ENCODE results near the gene MAGEB3.
A peak's percentile ranks its signal among the peaks of the same experiment; 100 is the strongest.
"Not testable (repeated sequence)": the region's sequence is repeated elsewhere in the genome, so short reads cannot be mapped to it uniquely, and the experiment has no call there.

The MAGEB3 gene

GRCh38 chrX:30230395-30230794 is at the start of gene MAGEB3:
Gene MAGEB3 (plus strand): TSS chrX:30230657. CDS start chrX:30235925, 5,268 bp downstream.
- DNase-seq (ENCODE audit: low read depth, low spot score): no peak

- no peak for DNase-seq (ENCODE audit: low read depth, low spot score)
These were observed 49.1 kb upstream of the MAGEB3 start for GRCh38 chrX:30181353-30181752.

- DNase-seq (ENCODE audit: low read depth, low spot score): no peak
These were observed 46.9 kb upstream of the MAGEB3 start for GRCh38 chrX:30183554-30183953.

GRCh38 chrX:30190426-30190825 is 40.0 kb upstream of the MAGEB3 start:
- no peak for DNase-seq (ENCODE audit: low read depth, low spot score)

GRCh38 chrX:30193910-30194309 is 36.5 kb upstream of the MAGEB3 start:
- DNase-seq (ENCODE audit: low read depth, low spot score): not testable (repeated sequence)

- DNase-seq (ENCODE audit: low read depth, low spot score): no peak
These were observed 34.1 kb upstream of the MAGEB3 start for GRCh38 chrX:30196322-30196721.

- DNase-seq (ENCODE audit: low read depth, low spot score): no peak
These were observed 18.3 kb upstream of the MAGEB3 start for GRCh38 chrX:30212172-30212571.

GRCh38 chrX:30215357-30215843 is 15.1 kb upstream of the MAGEB3 start, which contains the start of gene MAGEB2:
Gene MAGEB2 (plus strand): TSS chrX:30215563. CDS start chrX:30218581, 3,018 bp downstream.
- no peak for DNase-seq (ENCODE audit: low read depth, low spot score)

- DNase-seq (ENCODE audit: low read depth, low spot score): no peak
These were observed 13.0 kb upstream of the MAGEB3 start for GRCh38 chrX:30217465-30217864.

- DNase-seq (ENCODE audit: low read depth, low spot score): no peak
These were observed 11.1 kb upstream of the MAGEB3 start for GRCh38 chrX:30219372-30219771.

GRCh38 chrX:30220661-30221060 is 9.8 kb upstream of the MAGEB3 start:
- DNase-seq (ENCODE audit: low read depth, low spot score): no peak

GRCh38 chrX:30224536-30224935 is 5.9 kb upstream of the MAGEB3 start:
- DNase-seq (ENCODE audit: low read depth, low spot score): no peak

GRCh38 chrX:30228526-30228925 is 1.9 kb upstream of the MAGEB3 start:
- no peak for DNase-seq (ENCODE audit: low read depth, low spot score)

GRCh38 chrX:30241724-30242415 is 11.4 kb downstream of the MAGEB3 start, which contains the start of gene MAGEB4:
Gene MAGEB4 (plus strand): TSS chrX:30242000. CDS start chrX:30242136, 136 bp downstream.
- no peak for DNase-seq (ENCODE audit: low read depth, low spot score)

- DNase-seq (ENCODE audit: low read depth, low spot score): no peak
These were observed 16.5 kb downstream of the MAGEB3 start, which contains the start of gene MAGEB1 for GRCh38 chrX:30246769-30247489. Gene MAGEB1 (plus strand): TSS chrX:30247146. CDS start chrX:30250494, 3,348 bp downstream.

GRCh38 chrX:30248854-30249253 is 18.4 kb downstream of the MAGEB3 start:
- no peak for DNase-seq (ENCODE audit: low read depth, low spot score)

GRCh38 chrX:30253257-30253656 is 22.8 kb downstream of the MAGEB3 start:
- DNase-seq (ENCODE audit: low read depth, low spot score): no peak

GRCh38 chrX:30259927-30260326 is 29.5 kb downstream of the MAGEB3 start:
- DNase-seq (ENCODE audit: low read depth, low spot score): no peak

GRCh38 chrX:30261012-30261411 is 30.6 kb downstream of the MAGEB3 start:
- no peak for DNase-seq (ENCODE audit: low read depth, low spot score)

GRCh38 chrX:30262763-30263162 is 32.3 kb downstream of the MAGEB3 start:
- no peak for DNase-seq (ENCODE audit: low read depth, low spot score)

- no peak for DNase-seq (ENCODE audit: low read depth, low spot score)
These were observed 40.2 kb downstream of the MAGEB3 start for GRCh38 chrX:30270639-30271038.

- peak; percentile 1 for DNase-seq (ENCODE audit: low read depth, low spot score)
These were observed 45.0 kb downstream of the MAGEB3 start for GRCh38 chrX:30275498-30275897.

- no peak for DNase-seq (ENCODE audit: low read depth, low spot score)
These were observed 47.9 kb downstream of the MAGEB3 start for GRCh38 chrX:30278365-30278764.

Measured in smooth muscle cell of the brain vasculature (primary cell).